GM12878 (cell line): ENCODE measurements around the gene LMF1. TPM values are rescaled to one million over a fixed set of nuclear protein-coding genes. Genes with fewer than 3 reads are reported as not detected.
"Not testable (repeated sequence)": the region's sequence is repeated elsewhere in the genome, so short reads cannot be mapped to it uniquely, and the experiment has no call there.

Experiments
- ATAC-seq: fragments of 200-7000 bp; cut with Tn5 transposase; 3 replicates; pipeline ENCODE4 v1.9.1; 2020; ENCODE audit warnings: mild to moderate bottlenecking, moderate library complexity
- BruUV-seq: library from RNA; stranded (reverse); fragments of 400-500 nt; replicated peaks from 2 replicates; lab custom pipeline; 2021; lab: Mats Ljungman, UMichigan
- CTCF ChIA-PET: fragments of 300-600 bp; sonication (Branson Sonifier 250); formaldehyde crosslinking; extraction: SDS; loops from one replicate; lab custom pipeline; 2021; ENCODE audit warnings: inconsistent platforms; lab: Yijun Ruan, JAX
- POLR2A ChIA-PET: fragments of 350-600 bp; formaldehyde crosslinking; extraction: SDS; loops from one replicate; lab custom pipeline; 2021; ENCODE audit warnings: inconsistent platforms; lab: Charles Lee
- RAD21 ChIA-PET: fragments of 300-600 bp; sonication (Branson Sonifier 250); formaldehyde crosslinking; loops from one replicate; lab custom pipeline; 2023; ENCODE audit warnings: antibody characterized with exemption; ENCODE audit not compliant: unreplicated experiment; lab: Charles Lee
- SMC1A ChIA-PET: fragments of 300-600 bp; sonication (Branson Sonifier 250); formaldehyde crosslinking; loops from one replicate; lab custom pipeline; 2023; ENCODE audit not compliant: unreplicated experiment, uncharacterized antibody; lab: Charles Lee
- DNase-seq: peaks from one replicate; pipeline ENCODE4 v3.0.0-alpha.2; 2011; ENCODE audit warnings: low read depth, low spot score
- FAIRE-seq: peaks from 3 replicates; lab custom pipeline; 2011; peaks lifted over from hg19 to GRCh38; lab: Jason Lieb, UNC
- H2AFZ ChIP-seq: 2 replicates; pipeline ENCODE4 v1.6.0; 2011; ENCODE audit warnings: low read depth, low read length, control low read depth; ENCODE audit not compliant: control insufficient read depth
- H3K27ac ChIP-seq: 2 replicates; pipeline ENCODE4 v1.5.1; 2011; ENCODE audit warnings: control low read depth; ENCODE audit not compliant: control insufficient read depth, insufficient read depth
- H3K27me3 ChIP-seq, 2 experiments: replicated peaks in 1 of 2; 2 replicates each; pipeline versions ENCODE4 v1.6.0 to v1.6.1; 2011; ENCODE audit warnings: low read length in 1 of 2; ENCODE audit not compliant: control insufficient read depth in 2 of 2, insufficient read depth in 2 of 2
- H3K36me3 ChIP-seq, 2 experiments: 2 replicates each; pipeline ENCODE4 v1.5.1; 2011; ENCODE audit warnings: low read length in 1 of 2; ENCODE audit not compliant: control insufficient read depth in 2 of 2, insufficient read depth in 2 of 2
- H3K4me1 ChIP-seq: 2 replicates; pipeline ENCODE4 v1.6.1; 2011; ENCODE audit warnings: mild to moderate bottlenecking, low read length, moderate library complexity, mixed read lengths; ENCODE audit not compliant: control insufficient read depth, insufficient read depth
- H3K4me2 ChIP-seq: 2 replicates; pipeline ENCODE4 v1.6.0; 2011; ENCODE audit warnings: control low read depth; ENCODE audit not compliant: control insufficient read depth, insufficient read depth
- H3K4me3 ChIP-seq: fragments of 200-600 bp; sonication (generic); 2 replicates; pipeline ENCODE4 v1.5.1; 2016
- H3K79me2 ChIP-seq: 2 replicates; pipeline ENCODE4 v1.6.0; 2011; ENCODE audit warnings: low read length; ENCODE audit not compliant: control insufficient read depth, insufficient read depth
- H3K9ac ChIP-seq: 2 replicates; pipeline ENCODE4 v1.8.0; 2011; ENCODE audit warnings: low read length, control low read depth, mixed read lengths; ENCODE audit not compliant: control insufficient read depth, insufficient read depth
- H3K9me3 ChIP-seq: replicated peaks from 3 replicates; pipeline ENCODE4 v1.5.1; 2011; ENCODE audit warnings: mild to moderate bottlenecking, low read length; ENCODE audit not compliant: control insufficient read depth, insufficient read depth
- H4K20me1 ChIP-seq: 2 replicates; pipeline ENCODE4 v1.6.0; 2011; ENCODE audit not compliant: control insufficient read depth, insufficient read depth
- ATF7 ChIP-seq: fragments of 450-650 bp; IDR thresholded peaks from 2 replicates; pipeline ENCODE4 v1.6.1; 2016; ENCODE audit warnings: low read depth, mild to moderate bottlenecking
- BCL3 ChIP-seq: IDR thresholded peaks from 2 replicates; pipeline ENCODE4 v1.6.1; 2011; ENCODE audit warnings: borderline replicate concordance, low read depth, mild to moderate bottlenecking, moderate library complexity, low read length; ENCODE audit not compliant: insufficient read depth, poor library complexity, severe bottlenecking
- IRF4 ChIP-seq: IDR thresholded peaks from 2 replicates; pipeline ENCODE4 v1.6.1; 2011; ENCODE audit warnings: low read depth, low read length
- ZNF592 ChIP-seq: fragments of 450-650 bp; IDR thresholded peaks from 2 replicates; pipeline ENCODE4 v1.6.1; 2017; ENCODE audit warnings: mild to moderate bottlenecking, moderate library complexity
- WGBS: methylation state at CpG from one replicate; pipeline ENCODE4 v1.1.6; 2016; ENCODE audit warnings: low lambda C conversion rate; ENCODE audit not compliant: insufficient replicate concordance, insufficient coverage; ENCODE audit errors: missing lambda C conversion rate; 5-methylcytosine and 5-hydroxymethylcytosine counted together
- in situ Hi-C: fragments of 300-500 bp; cut with MboI; formaldehyde crosslinking; loops from 9 replicates; pipeline ENCODE4 v1.14.3; 2018; ENCODE audit warnings: mixed read lengths
- intact Hi-C: fragments of 100-400 bp; cut with micrococcal nuclease; formaldehyde crosslinking; loops from one replicate; pipeline ENCODE4 v1.14.2; 2022; ENCODE audit not compliant: unreplicated experiment
- polyA plus RNA-seq, 11 experiments: library from polyadenylated mRNA; depleted of rRNA in 4 of 11; unstranded in 6 of 11; stranded (reverse) in 5 of 11; fragments of >200 nt; fragmentation: Nextera tagmentation in 4 of 11; fragmentation: Illumina TruSeq in 1 of 11; extraction: Ambion mirVana in 4 of 11; extraction: Trizol in 1 of 11; gene quantifications; 1 replicate in 1 of 11; 2 replicates in 10 of 11; pipeline versions ENCODE4 v1.2.1 to v1.2.3, GENCODE V29; 2011 to 2016; ENCODE audit warnings: inconsistent platforms in 2 of 11, missing spikeins in 2 of 11, low read depth in 1 of 11
- total RNA-seq, 4 experiments: library from RNA; depleted of rRNA in 3 of 4; stranded (reverse); fragments of >200 nt in 3 of 4; fragmentation: Illumina TruSeq in 1 of 4; extraction: Trizol in 1 of 4; gene quantifications; 2 replicates each; pipeline versions ENCODE4 v1.2.1 to v1.2.3, GENCODE V29; 2013 to 2021
- TF ChIP-seq, protein P1 (sequence below): IDR thresholded peaks from 2 replicates; pipeline ENCODE4 v1.6.1; 2012; ENCODE audit warnings: improper control_type of control experiment, low read depth, low read length; ENCODE audit not compliant: insufficient replicate concordance

LMF1 gene
- total and polyA plus RNA-seq, 10 of the 15 experiments (the other 5 are each of a cell fraction or from before 2014, with no cell fraction given) = 0.18 to 3.2 (median 1.4) TPM; not detected in 1

- TF ChIP-seq BCL3 = no peak
- TF ChIP-seq, protein P1, sequence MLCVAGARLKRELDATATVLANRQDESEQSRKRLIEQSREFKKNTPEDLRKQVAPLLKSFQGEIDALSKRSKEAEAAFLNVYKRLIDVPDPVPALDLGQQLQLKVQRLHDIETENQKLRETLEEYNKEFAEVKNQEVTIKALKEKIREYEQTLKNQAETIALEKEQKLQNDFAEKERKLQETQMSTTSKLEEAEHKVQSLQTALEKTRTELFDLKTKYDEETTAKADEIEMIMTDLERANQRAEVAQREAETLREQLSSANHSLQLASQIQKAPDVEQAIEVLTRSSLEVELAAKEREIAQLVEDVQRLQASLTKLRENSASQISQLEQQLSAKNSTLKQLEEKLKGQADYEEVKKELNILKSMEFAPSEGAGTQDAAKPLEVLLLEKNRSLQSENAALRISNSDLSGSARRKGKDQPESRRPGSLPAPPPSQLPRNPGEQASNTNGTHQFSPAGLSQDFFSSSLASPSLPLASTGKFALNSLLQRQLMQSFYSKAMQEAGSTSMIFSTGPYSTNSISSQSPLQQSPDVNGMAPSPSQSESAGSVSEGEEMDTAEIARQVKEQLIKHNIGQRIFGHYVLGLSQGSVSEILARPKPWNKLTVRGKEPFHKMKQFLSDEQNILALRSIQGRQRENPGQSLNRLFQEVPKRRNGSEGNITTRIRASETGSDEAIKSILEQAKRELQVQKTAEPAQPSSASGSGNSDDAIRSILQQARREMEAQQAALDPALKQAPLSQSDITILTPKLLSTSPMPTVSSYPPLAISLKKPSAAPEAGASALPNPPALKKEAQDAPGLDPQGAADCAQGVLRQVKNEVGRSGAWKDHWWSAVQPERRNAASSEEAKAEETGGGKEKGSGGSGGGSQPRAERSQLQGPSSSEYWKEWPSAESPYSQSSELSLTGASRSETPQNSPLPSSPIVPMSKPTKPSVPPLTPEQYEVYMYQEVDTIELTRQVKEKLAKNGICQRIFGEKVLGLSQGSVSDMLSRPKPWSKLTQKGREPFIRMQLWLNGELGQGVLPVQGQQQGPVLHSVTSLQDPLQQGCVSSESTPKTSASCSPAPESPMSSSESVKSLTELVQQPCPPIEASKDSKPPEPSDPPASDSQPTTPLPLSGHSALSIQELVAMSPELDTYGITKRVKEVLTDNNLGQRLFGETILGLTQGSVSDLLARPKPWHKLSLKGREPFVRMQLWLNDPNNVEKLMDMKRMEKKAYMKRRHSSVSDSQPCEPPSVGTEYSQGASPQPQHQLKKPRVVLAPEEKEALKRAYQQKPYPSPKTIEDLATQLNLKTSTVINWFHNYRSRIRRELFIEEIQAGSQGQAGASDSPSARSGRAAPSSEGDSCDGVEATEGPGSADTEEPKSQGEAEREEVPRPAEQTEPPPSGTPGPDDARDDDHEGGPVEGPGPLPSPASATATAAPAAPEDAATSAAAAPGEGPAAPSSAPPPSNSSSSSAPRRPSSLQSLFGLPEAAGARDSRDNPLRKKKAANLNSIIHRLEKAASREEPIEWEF = no peak
- TF ChIP-seq ATF7 = no peak
- TF ChIP-seq ZNF592 = no peak
- no peak for TF ChIP-seq IRF4
Observed at GRCh38 chr16:888901-889570, 81.7 kb downstream of the LMF1 start (continued).

DNA sequence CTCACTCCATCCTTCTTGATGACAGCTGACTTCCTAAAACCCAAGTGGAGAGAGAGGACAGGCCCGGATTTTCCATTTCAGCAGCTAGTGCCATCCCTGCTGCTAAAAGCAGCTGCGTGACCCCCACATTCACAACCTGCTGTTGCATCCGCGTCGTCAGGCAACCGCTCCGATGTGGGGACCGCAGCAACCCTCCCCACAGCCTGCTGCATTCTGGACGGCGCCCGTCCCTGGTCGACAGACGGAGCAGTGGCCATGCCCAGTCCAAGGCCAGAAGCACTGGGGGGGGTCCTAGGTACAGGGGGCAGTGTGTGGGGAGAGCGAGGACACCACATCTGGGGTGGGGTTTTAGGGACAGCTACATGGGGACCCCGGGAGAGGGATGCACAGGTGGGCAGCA is 82.3 kb downstream of the LMF1 start:
- BruUV-seq, POLR2A ChIA-PET, H3K27me3 ChIP-seq, RAD21 ChIA-PET, H4K20me1 ChIP-seq, intact Hi-C loops, H3K4me3 ChIP-seq, SMC1A ChIA-PET, H3K79me2 ChIP-seq, DNase-seq, H2AFZ ChIP-seq, H3K4me1 ChIP-seq, H3K9me3 ChIP-seq, H3K36me3 ChIP-seq, H3K27ac ChIP-seq, H3K4me2 ChIP-seq, FAIRE-seq, CTCF ChIA-PET, in situ Hi-C loops, ATAC-seq, H3K9ac ChIP-seq: not testable (repeated sequence)
- WGBS = 72% methylated on average over 13 of the region's 15 CpGs
